GM23338 (cell line): ENCODE results near the gene ADIPOR1. TPM values are rescaled to one million over a fixed set of nuclear protein-coding genes. Genes with fewer than 3 reads are reported as not detected.

Experiments
- ATAC-seq: fragments of 200-7000 bp; cut with Tn5 transposase; 3 replicates; pipeline ENCODE4 v1.9.1; 2020
- DNase-seq: peaks from one replicate; pipeline ENCODE4 v3.0.0-alpha.2; 2015; ENCODE audit warnings: low spot score
- H2AFZ ChIP-seq: fragments of 200-600 bp; sonication (generic); 2 replicates; pipeline ENCODE4 v1.8.0; 2016; ENCODE audit warnings: antibody characterized with exemption, mild to moderate bottlenecking, moderate library complexity
- H3F3A ChIP-seq: fragments of 200-600 bp; sonication (generic); replicated peaks from 2 replicates; pipeline ENCODE4 v1.8.0; 2017; ENCODE audit warnings: antibody characterized with exemption, mixed run types, low read depth
- H3K27ac ChIP-seq: fragments of 200-600 bp; sonication (generic); 2 replicates; pipeline ENCODE4 v1.6.1; 2016; ENCODE audit warnings: low read depth
- H3K27me3 ChIP-seq: fragments of 200-600 bp; sonication (generic); 2 replicates; pipeline ENCODE4 v1.8.0; 2016; ENCODE audit warnings: mild to moderate bottlenecking, mixed run types, moderate library complexity; ENCODE audit not compliant: insufficient read depth
- H3K36me3 ChIP-seq: fragments of 200-600 bp; sonication (generic); 2 replicates; pipeline ENCODE4 v1.8.0; 2016; ENCODE audit warnings: mild to moderate bottlenecking; ENCODE audit not compliant: insufficient read depth
- H3K4me1 ChIP-seq: fragments of 200-600 bp; sonication (generic); 2 replicates; pipeline ENCODE4 v1.8.0; 2016; ENCODE audit warnings: mild to moderate bottlenecking, moderate library complexity; ENCODE audit not compliant: insufficient read depth
- H3K4me2 ChIP-seq: fragments of 200-600 bp; sonication (generic); 2 replicates; pipeline ENCODE4 v1.7.1; 2017; ENCODE audit warnings: mixed run types
- H3K4me3 ChIP-seq: fragments of 200-600 bp; sonication (generic); 2 replicates; pipeline ENCODE4 v1.6.1; 2016; ENCODE audit warnings: mixed run types
- H3K79me2 ChIP-seq: fragments of 200-600 bp; sonication (generic); replicated peaks from 2 replicates; pipeline ENCODE4 v1.8.0; 2017; ENCODE audit warnings: mild to moderate bottlenecking; ENCODE audit not compliant: insufficient read depth
- H3K9me2 ChIP-seq: fragments of 200-600 bp; sonication (generic); 2 replicates; pipeline ENCODE4 v1.8.0; 2017; ENCODE audit not compliant: insufficient read depth
- H4K20me1 ChIP-seq: fragments of 200-600 bp; sonication (generic); replicated peaks from 2 replicates; pipeline ENCODE4 v1.8.0; 2017; ENCODE audit warnings: mild to moderate bottlenecking; ENCODE audit not compliant: insufficient read depth
- H3K27ac Mint-ChIP-seq: 2 replicates; pipeline ENCODE4 v1.8.0; 2020; ENCODE audit warnings: inconsistent platforms, mild to moderate bottlenecking, moderate library complexity, mixed read lengths
- H3K27me3 Mint-ChIP-seq: 3 replicates; pipeline ENCODE4 v1.8.0; 2022; ENCODE audit warnings: low read depth, mild to moderate bottlenecking, moderate library complexity, mixed read lengths, inconsistent platforms; ENCODE audit not compliant: insufficient read depth, poor library complexity
- H3K36me3 Mint-ChIP-seq: 3 replicates; pipeline ENCODE4 v1.8.0; 2021; ENCODE audit warnings: low read depth, mild to moderate bottlenecking, inconsistent platforms, moderate library complexity, mixed read lengths
- H3K4me1 Mint-ChIP-seq: 3 replicates; pipeline ENCODE4 v1.8.0; 2020; ENCODE audit warnings: mild to moderate bottlenecking, inconsistent platforms, mixed read lengths
- H3K4me3 Mint-ChIP-seq: 3 replicates; pipeline ENCODE4 v1.8.0; 2021; ENCODE audit warnings: moderate library complexity, mild to moderate bottlenecking, inconsistent platforms, mixed read lengths
- H3K9me3 Mint-ChIP-seq: 3 replicates; pipeline ENCODE4 v1.8.0; 2020; ENCODE audit warnings: moderate library complexity, mild to moderate bottlenecking, inconsistent platforms, mixed read lengths
- STAT1 ChIP-seq: IDR thresholded peaks from one replicate; pipeline ENCODE4 v1.6.1; 2016; ENCODE audit warnings: antibody characterized with exemption; ENCODE audit not compliant: unreplicated experiment
- ZNF331 ChIP-seq: fragments of 250-450 bp; sonication (Bioruptor Pico); IDR thresholded peaks from 2 replicates; pipeline ENCODE4 v1.5.0; 2020; ENCODE audit warnings: low read depth, mild to moderate bottlenecking, moderate library complexity
- polyA plus RNA-seq: library from polyadenylated mRNA; unstranded; fragments of >200 nt; fragmentation: Nextera tagmentation; extraction: Ambion mirVana; gene quantifications from 2 replicates; pipeline ENCODE4 v1.2.1, GENCODE V29; 2016
- total RNA-seq: library from RNA; depleted of rRNA; stranded (reverse); fragments of >200 nt; shearing (Covaris generic); gene quantifications from 2 replicates; pipeline ENCODE4 v1.2.3, GENCODE V29; 2014
- TF ChIP-seq, protein P1 (sequence below): IDR thresholded peaks from one replicate; pipeline ENCODE4 v1.6.1; 2018; ENCODE audit warnings: antibody characterized with exemption; ENCODE audit not compliant: unreplicated experiment
- TF ChIP-seq, protein P2 (sequence below): fragments of 250-450 bp; sonication (Bioruptor Pico); IDR thresholded peaks from 2 replicates; pipeline ENCODE4 v1.5.0; 2020; ENCODE audit warnings: mild to moderate bottlenecking, moderate library complexity
- TF ChIP-seq, protein P3 (sequence below), 2 experiments: fragments of 200-600 bp in 1 of 2; sonication (generic) in 1 of 2; conservative IDR thresholded peaks; 2 replicates each; pipeline versions ENCODE4 v1.5.1 to v1.6.1; 2016 to 2017; ENCODE audit warnings: antibody characterized with exemption in 2 of 2, low read depth in 2 of 2, mild to moderate bottlenecking in 2 of 2, moderate library complexity in 1 of 2
- TF ChIP-seq, protein P4 (sequence below): IDR thresholded peaks from 2 replicates; pipeline ENCODE4 v1.6.1; 2016; ENCODE audit warnings: antibody characterized with exemption

Gene ADIPOR1
- total and polyA plus RNA-seq, 2 experiments from 2014 or later, result 47.2 to 59.1 TPM

DNA sequence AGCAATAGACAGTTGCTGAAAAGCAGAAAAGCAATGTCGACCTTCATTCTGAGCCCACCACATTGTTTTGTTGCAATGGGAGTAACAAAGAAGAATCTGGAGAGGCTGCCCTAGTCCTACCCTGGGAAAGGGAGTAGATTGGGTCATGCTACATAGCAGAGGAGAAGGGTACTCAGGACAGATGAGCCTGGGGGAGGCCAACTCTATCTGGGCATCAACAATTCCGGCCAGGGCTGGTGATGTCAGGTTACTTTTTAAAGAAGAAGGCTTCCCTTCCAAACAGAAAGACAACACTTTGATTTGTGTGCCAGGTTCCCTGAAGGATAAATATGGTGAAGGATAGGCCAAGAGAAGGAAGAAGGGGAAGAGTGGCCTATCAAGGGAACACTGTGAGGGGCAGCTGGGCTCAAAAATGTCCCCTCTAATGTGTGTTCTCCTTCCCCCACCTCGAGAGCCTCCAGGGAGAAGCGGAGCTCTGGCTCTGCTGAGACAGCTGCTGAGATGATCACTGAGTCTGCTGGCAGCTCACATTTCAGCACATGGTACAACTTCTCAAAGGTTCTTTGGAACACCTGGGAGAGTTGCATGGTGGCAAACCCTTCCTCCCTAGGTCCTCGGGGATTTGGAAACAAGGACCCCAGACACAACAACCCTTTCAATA lies 3.2 kb upstream of the ADIPOR1 start (continued):
- TF ChIP-seq, protein P1, sequence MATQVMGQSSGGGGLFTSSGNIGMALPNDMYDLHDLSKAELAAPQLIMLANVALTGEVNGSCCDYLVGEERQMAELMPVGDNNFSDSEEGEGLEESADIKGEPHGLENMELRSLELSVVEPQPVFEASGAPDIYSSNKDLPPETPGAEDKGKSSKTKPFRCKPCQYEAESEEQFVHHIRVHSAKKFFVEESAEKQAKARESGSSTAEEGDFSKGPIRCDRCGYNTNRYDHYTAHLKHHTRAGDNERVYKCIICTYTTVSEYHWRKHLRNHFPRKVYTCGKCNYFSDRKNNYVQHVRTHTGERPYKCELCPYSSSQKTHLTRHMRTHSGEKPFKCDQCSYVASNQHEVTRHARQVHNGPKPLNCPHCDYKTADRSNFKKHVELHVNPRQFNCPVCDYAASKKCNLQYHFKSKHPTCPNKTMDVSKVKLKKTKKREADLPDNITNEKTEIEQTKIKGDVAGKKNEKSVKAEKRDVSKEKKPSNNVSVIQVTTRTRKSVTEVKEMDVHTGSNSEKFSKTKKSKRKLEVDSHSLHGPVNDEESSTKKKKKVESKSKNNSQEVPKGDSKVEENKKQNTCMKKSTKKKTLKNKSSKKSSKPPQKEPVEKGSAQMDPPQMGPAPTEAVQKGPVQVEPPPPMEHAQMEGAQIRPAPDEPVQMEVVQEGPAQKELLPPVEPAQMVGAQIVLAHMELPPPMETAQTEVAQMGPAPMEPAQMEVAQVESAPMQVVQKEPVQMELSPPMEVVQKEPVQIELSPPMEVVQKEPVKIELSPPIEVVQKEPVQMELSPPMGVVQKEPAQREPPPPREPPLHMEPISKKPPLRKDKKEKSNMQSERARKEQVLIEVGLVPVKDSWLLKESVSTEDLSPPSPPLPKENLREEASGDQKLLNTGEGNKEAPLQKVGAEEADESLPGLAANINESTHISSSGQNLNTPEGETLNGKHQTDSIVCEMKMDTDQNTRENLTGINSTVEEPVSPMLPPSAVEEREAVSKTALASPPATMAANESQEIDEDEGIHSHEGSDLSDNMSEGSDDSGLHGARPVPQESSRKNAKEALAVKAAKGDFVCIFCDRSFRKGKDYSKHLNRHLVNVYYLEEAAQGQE, result no peak
- TF ChIP-seq, protein P2, sequence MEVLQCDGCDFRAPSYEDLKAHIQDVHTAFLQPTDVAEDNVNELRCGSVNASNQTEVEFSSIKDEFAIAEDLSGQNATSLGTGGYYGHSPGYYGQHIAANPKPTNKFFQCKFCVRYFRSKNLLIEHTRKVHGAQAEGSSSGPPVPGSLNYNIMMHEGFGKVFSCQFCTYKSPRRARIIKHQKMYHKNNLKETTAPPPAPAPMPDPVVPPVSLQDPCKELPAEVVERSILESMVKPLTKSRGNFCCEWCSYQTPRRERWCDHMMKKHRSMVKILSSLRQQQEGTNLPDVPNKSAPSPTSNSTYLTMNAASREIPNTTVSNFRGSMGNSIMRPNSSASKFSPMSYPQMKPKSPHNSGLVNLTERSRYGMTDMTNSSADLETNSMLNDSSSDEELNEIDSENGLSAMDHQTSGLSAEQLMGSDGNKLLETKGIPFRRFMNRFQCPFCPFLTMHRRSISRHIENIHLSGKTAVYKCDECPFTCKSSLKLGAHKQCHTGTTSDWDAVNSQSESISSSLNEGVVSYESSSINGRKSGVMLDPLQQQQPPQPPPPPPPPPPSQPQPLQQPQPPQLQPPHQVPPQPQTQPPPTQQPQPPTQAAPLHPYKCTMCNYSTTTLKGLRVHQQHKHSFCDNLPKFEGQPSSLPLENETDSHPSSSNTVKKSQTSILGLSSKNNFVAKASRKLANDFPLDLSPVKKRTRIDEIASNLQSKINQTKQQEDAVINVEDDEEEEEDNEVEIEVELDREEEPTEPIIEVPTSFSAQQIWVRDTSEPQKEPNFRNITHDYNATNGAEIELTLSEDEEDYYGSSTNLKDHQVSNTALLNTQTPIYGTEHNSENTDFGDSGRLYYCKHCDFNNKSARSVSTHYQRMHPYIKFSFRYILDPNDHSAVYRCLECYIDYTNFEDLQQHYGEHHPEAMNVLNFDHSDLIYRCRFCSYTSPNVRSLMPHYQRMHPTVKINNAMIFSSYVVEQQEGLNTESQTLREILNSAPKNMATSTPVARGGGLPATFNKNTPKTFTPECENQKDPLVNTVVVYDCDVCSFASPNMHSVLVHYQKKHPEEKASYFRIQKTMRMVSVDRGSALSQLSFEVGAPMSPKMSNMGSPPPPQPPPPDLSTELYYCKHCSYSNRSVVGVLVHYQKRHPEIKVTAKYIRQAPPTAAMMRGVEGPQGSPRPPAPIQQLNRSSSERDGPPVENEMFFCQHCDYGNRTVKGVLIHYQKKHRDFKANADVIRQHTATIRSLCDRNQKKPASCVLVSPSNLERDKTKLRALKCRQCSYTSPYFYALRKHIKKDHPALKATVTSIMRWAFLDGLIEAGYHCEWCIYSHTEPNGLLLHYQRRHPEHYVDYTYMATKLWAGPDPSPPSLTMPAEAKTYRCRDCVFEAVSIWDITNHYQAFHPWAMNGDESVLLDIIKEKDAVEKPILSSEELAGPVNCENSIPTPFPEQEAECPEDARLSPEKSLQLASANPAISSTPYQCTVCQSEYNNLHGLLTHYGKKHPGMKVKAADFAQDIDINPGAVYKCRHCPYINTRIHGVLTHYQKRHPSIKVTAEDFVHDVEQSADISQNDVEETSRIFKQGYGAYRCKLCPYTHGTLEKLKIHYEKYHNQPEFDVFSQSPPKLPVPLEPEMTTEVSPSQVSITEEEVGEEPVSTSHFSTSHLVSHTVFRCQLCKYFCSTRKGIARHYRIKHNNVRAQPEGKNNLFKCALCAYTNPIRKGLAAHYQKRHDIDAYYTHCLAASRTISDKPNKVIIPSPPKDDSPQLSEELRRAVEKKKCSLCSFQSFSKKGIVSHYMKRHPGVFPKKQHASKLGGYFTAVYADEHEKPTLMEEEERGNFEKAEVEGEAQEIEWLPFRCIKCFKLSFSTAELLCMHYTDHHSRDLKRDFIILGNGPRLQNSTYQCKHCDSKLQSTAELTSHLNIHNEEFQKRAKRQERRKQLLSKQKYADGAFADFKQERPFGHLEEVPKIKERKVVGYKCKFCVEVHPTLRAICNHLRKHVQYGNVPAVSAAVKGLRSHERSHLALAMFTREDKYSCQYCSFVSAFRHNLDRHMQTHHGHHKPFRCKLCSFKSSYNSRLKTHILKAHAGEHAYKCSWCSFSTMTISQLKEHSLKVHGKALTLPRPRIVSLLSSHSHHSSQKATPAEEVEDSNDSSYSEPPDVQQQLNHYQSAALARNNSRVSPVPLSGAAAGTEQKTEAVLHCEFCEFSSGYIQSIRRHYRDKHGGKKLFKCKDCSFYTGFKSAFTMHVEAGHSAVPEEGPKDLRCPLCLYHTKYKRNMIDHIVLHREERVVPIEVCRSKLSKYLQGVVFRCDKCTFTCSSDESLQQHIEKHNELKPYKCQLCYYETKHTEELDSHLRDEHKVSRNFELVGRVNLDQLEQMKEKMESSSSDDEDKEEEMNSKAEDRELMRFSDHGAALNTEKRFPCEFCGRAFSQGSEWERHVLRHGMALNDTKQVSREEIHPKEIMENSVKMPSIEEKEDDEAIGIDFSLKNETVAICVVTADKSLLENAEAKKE, result no peak

DNA sequence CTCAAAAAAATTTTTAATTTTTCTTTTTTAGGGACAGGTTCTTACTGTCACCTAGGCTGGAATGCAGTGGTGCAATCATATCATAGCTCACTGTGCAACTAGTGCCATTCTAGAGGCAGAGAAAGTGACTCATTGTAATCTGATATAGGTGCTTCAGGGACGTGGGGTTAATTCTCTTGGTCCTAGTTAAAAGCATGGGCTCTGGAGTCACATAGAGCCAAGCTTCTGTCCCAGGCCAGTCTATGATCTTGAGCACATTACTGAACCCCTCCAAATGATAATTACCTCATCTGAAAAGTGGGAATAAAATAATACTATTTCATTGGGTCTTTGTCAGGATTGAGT lies 1.1 kb upstream of the ADIPOR1 start:
- Histone ChIP-seq H3K4me3 (no peak overlapping the region), H3K4me2 (peak overlapping the region; percentile 87), H3K9me2 (no peaks in the 10 kb centered on the region), H3K27ac (no peak overlapping the region), H2AFZ (no peak overlapping the region), H3K79me2 (peaks cover 36% of the 10 kb centered on the region), H3K27me3 (no peaks in the 10 kb centered on the region), H3F3A (no peaks in the 10 kb centered on the region), H4K20me1 (peaks cover 33% of the 10 kb centered on the region), H3K36me3 (peaks cover 5% of the 10 kb centered on the region; the same call in 1 of the 2 replicates), H3K4me1 (peaks cover 5% of the 10 kb centered on the region; the same call in 1 of the 2 replicates)
- Mint-ChIP-seq H3K36me3 (peaks cover 4% of the 10 kb centered on the region; the same call in 2 of the 3 replicates), H3K9me3 (no peaks in the 10 kb centered on the region), H3K4me3 (no peak overlapping the region), H3K4me1 (peaks cover 13% of the 10 kb centered on the region), H3K27ac (no peak overlapping the region), H3K27me3 (peaks cover 7% of the 10 kb centered on the region)
- DNase-seq, result no peak
- TF ChIP-seq, protein P3, sequence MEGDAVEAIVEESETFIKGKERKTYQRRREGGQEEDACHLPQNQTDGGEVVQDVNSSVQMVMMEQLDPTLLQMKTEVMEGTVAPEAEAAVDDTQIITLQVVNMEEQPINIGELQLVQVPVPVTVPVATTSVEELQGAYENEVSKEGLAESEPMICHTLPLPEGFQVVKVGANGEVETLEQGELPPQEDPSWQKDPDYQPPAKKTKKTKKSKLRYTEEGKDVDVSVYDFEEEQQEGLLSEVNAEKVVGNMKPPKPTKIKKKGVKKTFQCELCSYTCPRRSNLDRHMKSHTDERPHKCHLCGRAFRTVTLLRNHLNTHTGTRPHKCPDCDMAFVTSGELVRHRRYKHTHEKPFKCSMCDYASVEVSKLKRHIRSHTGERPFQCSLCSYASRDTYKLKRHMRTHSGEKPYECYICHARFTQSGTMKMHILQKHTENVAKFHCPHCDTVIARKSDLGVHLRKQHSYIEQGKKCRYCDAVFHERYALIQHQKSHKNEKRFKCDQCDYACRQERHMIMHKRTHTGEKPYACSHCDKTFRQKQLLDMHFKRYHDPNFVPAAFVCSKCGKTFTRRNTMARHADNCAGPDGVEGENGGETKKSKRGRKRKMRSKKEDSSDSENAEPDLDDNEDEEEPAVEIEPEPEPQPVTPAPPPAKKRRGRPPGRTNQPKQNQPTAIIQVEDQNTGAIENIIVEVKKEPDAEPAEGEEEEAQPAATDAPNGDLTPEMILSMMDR (conservative IDR thresholded peaks at IDR 0.05; ENCODE audit: low read depth in 2 of 2), result no peak
- TF ChIP-seq, protein P1, result no peak
- TF ChIP-seq STAT1 (no peak), ZNF331 (CRISPR knock-in tag) (no peak)
- TF ChIP-seq, protein P4, sequence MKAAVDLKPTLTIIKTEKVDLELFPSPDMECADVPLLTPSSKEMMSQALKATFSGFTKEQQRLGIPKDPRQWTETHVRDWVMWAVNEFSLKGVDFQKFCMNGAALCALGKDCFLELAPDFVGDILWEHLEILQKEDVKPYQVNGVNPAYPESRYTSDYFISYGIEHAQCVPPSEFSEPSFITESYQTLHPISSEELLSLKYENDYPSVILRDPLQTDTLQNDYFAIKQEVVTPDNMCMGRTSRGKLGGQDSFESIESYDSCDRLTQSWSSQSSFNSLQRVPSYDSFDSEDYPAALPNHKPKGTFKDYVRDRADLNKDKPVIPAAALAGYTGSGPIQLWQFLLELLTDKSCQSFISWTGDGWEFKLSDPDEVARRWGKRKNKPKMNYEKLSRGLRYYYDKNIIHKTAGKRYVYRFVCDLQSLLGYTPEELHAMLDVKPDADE, result no peak
- ATAC-seq, result no peak
